OCI-LY3 (cell line): ENCODE results near the gene MZF1.

Experiments
- H2AFZ ChIP-seq: fragments of 200-600, 300-600 bp; shearing (Covaris generic); 2 replicates; pipeline ENCODE4 v1.6.0; 2014; ENCODE audit warnings: antibody characterized with exemption, low read depth, low read length
- H3K27ac ChIP-seq: fragments of 200-600, 300-600 bp; sonication (generic); 2 replicates; pipeline ENCODE4 v1.5.1; 2014; ENCODE audit warnings: mild to moderate bottlenecking, low read length, moderate library complexity, mixed read lengths
- H3K27me3 ChIP-seq: fragments of 200-600, 300-600 bp; sonication (generic); 2 replicates; pipeline ENCODE4 v1.6.1; 2014; ENCODE audit warnings: low read depth, low read length, mixed read lengths
- H3K36me3 ChIP-seq: fragments of 200-600, 300-600 bp; sonication (generic); replicated peaks from 2 replicates; pipeline ENCODE3; 2014; ENCODE audit warnings: low read depth, low read length, mixed read lengths
- H3K4me1 ChIP-seq: fragments of 300-600, 200-600 bp; sonication (generic); 2 replicates; pipeline ENCODE4 v1.6.1; 2014; ENCODE audit warnings: low read length, mixed read lengths
- H3K4me2 ChIP-seq: fragments of 200-600, 300-600 bp; sonication (generic); 2 replicates; pipeline ENCODE4 v1.6.1; 2014; ENCODE audit warnings: low read length, mixed read lengths
- H3K4me3 ChIP-seq: fragments of 300-600, 200-600 bp; sonication (generic); 2 replicates; pipeline ENCODE4 v1.5.1; 2014; ENCODE audit warnings: antibody characterized with exemption, mild to moderate bottlenecking, low read length, moderate library complexity
- H3K79me2 ChIP-seq: fragments of 300-600, 200-600 bp; shearing (Covaris generic); 2 replicates; pipeline ENCODE4 v1.6.1; 2014; ENCODE audit warnings: mild to moderate bottlenecking, low read length, mixed read lengths
- H3K9ac ChIP-seq: fragments of 300-600, 200-600 bp; shearing (Covaris generic); 2 replicates; pipeline ENCODE4 v1.6.0; 2014; ENCODE audit warnings: mild to moderate bottlenecking, low read length, moderate library complexity
- H3K9me3 ChIP-seq: fragments of 200-600, 300-600 bp; shearing (Covaris generic); 2 replicates; pipeline ENCODE4 v1.6.1; 2014; ENCODE audit warnings: low read length, mixed read lengths; ENCODE audit not compliant: insufficient read depth
- H4K20me1 ChIP-seq: fragments of 200-600, 300-600 bp; sonication (generic); 2 replicates; pipeline ENCODE4 v1.6.1; 2016; ENCODE audit warnings: low read length, mixed read lengths; ENCODE audit not compliant: insufficient read depth
- CTCF ChIP-seq: fragments of 200-600, 300-600 bp; sonication (generic); IDR thresholded peaks from 2 replicates; pipeline ENCODE4 v1.5.1; 2014; ENCODE audit warnings: antibody characterized with exemption, low read length, low read depth
- EZH2phosphoT487 ChIP-seq: fragments of 200-600 bp; shearing (Covaris generic); IDR thresholded peaks from 2 replicates; pipeline ENCODE4 v1.6.1; 2018; ENCODE audit warnings: antibody characterized with exemption, mixed run types, low read depth

Gene MZF1

GRCh38 chr19:58538257-58539168, 34.6 kb downstream of the MZF1 start:
- peak overlapping the region; percentile 66 for H3K9ac ChIP-seq
- no peaks in the 10 kb centered on the region for H4K20me1 ChIP-seq
- peak overlapping the region; percentile 84; the same call in 1 of the 2 replicates for H2AFZ ChIP-seq
- H3K4me1 ChIP-seq, result peaks cover 10% of the 10 kb centered on the region
- H3K79me2 ChIP-seq, result no peaks in the 10 kb centered on the region
- peak overlapping the region; percentile 82 for H3K4me3 ChIP-seq
- H3K9me3 ChIP-seq, result no peaks in the 10 kb centered on the region
- no peaks in the 10 kb centered on the region for H3K36me3 ChIP-seq
- H3K4me2 ChIP-seq, result peak overlapping the region; percentile 90
- H3K27me3 ChIP-seq, result peaks cover 15% of the 10 kb centered on the region
- H3K27ac ChIP-seq, result no peak overlapping the region
- no peak for TF ChIP-seq CTCF
- TF ChIP-seq EZH2phosphoT487, result no peak

GRCh38 chr19:58536852-58537798, 36.0 kb downstream of the MZF1 start:
- no peak for TF ChIP-seq EZH2phosphoT487
- no peak for TF ChIP-seq CTCF
- Histone ChIP-seq H3K27me3 (peaks cover 11% of the 10 kb centered on the region), H3K9me3 (no peaks in the 10 kb centered on the region), H3K79me2 (no peaks in the 10 kb centered on the region), H3K4me2 (peak overlapping the region; percentile 90), H3K9ac (peak overlapping the region; percentile 66; the same call in 1 of the 2 replicates), H4K20me1 (no peaks in the 10 kb centered on the region), H3K4me3 (peak overlapping the region; percentile 82), H3K4me1 (peaks cover 10% of the 10 kb centered on the region), H3K27ac (no peak overlapping the region), H2AFZ (no peak overlapping the region), H3K36me3 (no peaks in the 10 kb centered on the region)

- no peak overlapping the region for H3K4me2 ChIP-seq
- no peaks in the 10 kb centered on the region for H3K9me3 ChIP-seq
- peaks cover 23% of the 10 kb centered on the region for H3K27me3 ChIP-seq
- TF ChIP-seq EZH2phosphoT487 (no peak), CTCF (no peak)
- no peaks in the 10 kb centered on the region for H3K79me2 ChIP-seq
- H3K27ac ChIP-seq, result no peak overlapping the region
- no peaks in the 10 kb centered on the region for H3K36me3 ChIP-seq
- no peaks in the 10 kb centered on the region for H4K20me1 ChIP-seq
- H3K9ac ChIP-seq, result no peak overlapping the region
- no peak overlapping the region for H2AFZ ChIP-seq
- no peak overlapping the region for H3K4me3 ChIP-seq
- H3K4me1 ChIP-seq, result peaks cover 12% of the 10 kb centered on the region
Observed at GRCh38 chr19:58535857-58536256, 37.3 kb downstream of the MZF1 start.
